Erythroblast (primary cell): ENCODE results near the gene TIMP3.

Experiments used
- GATA1 ChIP-seq: IDR thresholded peaks from 2 replicates; pipeline ENCODE4 v1.6.1; 2011; ENCODE audit warnings: low read depth, mild to moderate bottlenecking, control low read depth, low read length, moderate library complexity
- POLR2A ChIP-seq: IDR thresholded peaks from 2 replicates; pipeline ENCODE4 v1.6.1; 2011; ENCODE audit warnings: mild to moderate bottlenecking, low read length

DNA sequence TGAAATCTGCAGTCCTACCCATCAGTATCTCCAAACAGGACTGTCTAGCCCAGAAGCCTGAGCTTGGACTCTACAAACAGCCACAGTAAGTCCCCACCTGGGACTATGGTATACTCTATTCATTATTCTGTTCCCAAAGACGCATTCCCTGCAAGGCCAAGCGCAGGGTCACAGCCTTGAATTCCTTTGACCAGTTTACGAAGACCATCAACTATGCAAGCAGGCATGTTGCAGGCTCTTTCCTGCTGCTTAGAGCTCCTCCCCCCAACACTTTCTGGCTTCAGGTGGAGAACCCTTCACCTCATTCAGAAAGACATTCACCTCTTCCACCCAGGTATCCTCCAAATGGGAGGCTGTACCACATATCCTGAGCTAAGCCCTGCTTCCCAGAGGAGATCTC lies 62.5 kb downstream of the TIMP3 start:
- TF ChIP-seq POLR2A = no peak
- TF ChIP-seq GATA1 = no peak
